Fibroblast of the aortic adventitia (primary cell): ENCODE measurements around the gene MAML1. TPM values are rescaled to one million over a fixed set of nuclear protein-coding genes. Genes with fewer than 3 reads are reported as not detected.

ENCODE experiments used
- DNase-seq: peaks from one replicate; pipeline ENCODE4 v3.0.0-alpha.2; 2010; ENCODE audit warnings: low read depth
- H3K4me3 ChIP-seq: 2 replicates; pipeline ENCODE4 v1.5.1; 2011; ENCODE audit warnings: low read depth, mild to moderate bottlenecking, control low read depth, low read length, moderate library complexity
- CTCF ChIP-seq: IDR thresholded peaks from 2 replicates; pipeline ENCODE4 v1.5.1; 2011; ENCODE audit warnings: mild to moderate bottlenecking, low read length, control low read depth, inconsistent platforms; ENCODE audit not compliant: insufficient read depth
- small RNA-seq: library from RNA; depleted of rRNA; stranded (forward); fragments of <200 nt; gene quantifications from one replicate; pipeline ENCODE3, GENCODE V24; 2012
- total RNA-seq: library from RNA; depleted of rRNA; stranded (reverse); fragments of >200 nt; gene quantifications from 2 replicates; pipeline ENCODE4 v1.2.3, GENCODE V29; 2012; ENCODE audit warnings: low replicate concordance

Gene MAML1
- total RNA-seq, 1 donor = 9.9 TPM

GRCh38 chr5:179825655-179826182 lies 93.1 kb downstream of the MAML1 start:
- peak; percentile 36 for DNase-seq
- peak overlapping the region; percentile 95 for H3K4me3 ChIP-seq
- TF ChIP-seq CTCF = no peak

Small RNA genes within 50 kb of the gene (small RNA-seq; reads per million reads assigned to genes)
- not detected for gene MIR1229

Other genes starting within 250 kb of the MAML1 start
- gene RUFY1, start 182.3 kb upstream of the MAML1 start, total RNA-seq = 53.0 and 143 TPM in 2 replicates
- 397 and 968 TPM in 2 replicates for gene HNRNPH1, start 109.2 kb upstream of the MAML1 start, total RNA-seq
- gene CBY3, start 51.8 kb upstream of the MAML1 start, total RNA-seq = not detected in 2 replicates
- 645 and 1,866 TPM in 2 replicates for gene CANX, start 33.9 kb upstream of the MAML1 start, total RNA-seq
- gene LTC4S, start 61.2 kb downstream of the MAML1 start, total RNA-seq = 1.5 and 3.3 TPM in 2 replicates
- 106 and 141 TPM in 2 replicates for gene MGAT4B, start 74.0 kb downstream of the MAML1 start, total RNA-seq
- gene SQSTM1, start 88.1 kb downstream of the MAML1 start, total RNA-seq = 596 and 1,869 TPM in 2 replicates
- 3.5 and 11.0 TPM in 2 replicates for gene MRNIP, start 126.0 kb downstream of the MAML1 start, total RNA-seq
- gene TBC1D9B, start 175.1 kb downstream of the MAML1 start, total RNA-seq = 63.7 and 70.9 TPM in 2 replicates